K562 (cell line): ENCODE data around the gene DRC1. TPM values are rescaled to one million over a fixed set of nuclear protein-coding genes. Genes with fewer than 3 reads are reported as not detected.

Source experiments
- ATAC-seq: fragments of 200-7000 bp; cut with Tn5 transposase; 3 replicates; pipeline ENCODE4 v1.9.1; 2020; ENCODE audit warnings: moderate library complexity
- BruUV-seq: library from RNA; stranded (reverse); fragments of 400-500 nt; replicated peaks from 2 replicates; lab custom pipeline; 2021; lab: Mats Ljungman, UMichigan
- CTCF ChIA-PET: fragments of 300-600 bp; formaldehyde crosslinking; extraction: SDS; loops from one replicate; lab custom pipeline; 2021; ENCODE audit warnings: low intra/inter-chr PET ratio; lab: Yijun Ruan, JAX
- POLR2A ChIA-PET: fragments of 300-600, 350-650 bp; sonication (Branson Sonifier 250); formaldehyde crosslinking; extraction: SDS; loops from one replicate; lab custom pipeline; 2021; ENCODE audit warnings: antibody characterized with exemption, inconsistent platforms; lab: Yijun Ruan, JAX
- DNase-seq, 4 experiments: peaks; one replicate each; pipeline versions ENCODE4 v3.0.0 to v3.0.0-alpha.2; 2011 to 2018; ENCODE audit warnings: low spot score in 3 of 4, mixed read lengths in 3 of 4; ENCODE audit errors: extremely low read depth in 1 of 4
- FAIRE-seq: peaks from 2 replicates; lab custom pipeline; 2011; peaks lifted over from hg19 to GRCh38; lab: Jason Lieb, UNC
- H2AFZ ChIP-seq: 2 replicates; pipeline ENCODE4 v1.6.0; 2011; ENCODE audit warnings: low read depth, low read length, control low read depth, inconsistent platforms
- H3K27ac ChIP-seq: fragments of 200-600 bp; 3 replicates; pipeline ENCODE4 v1.8.0; 2011; ENCODE audit warnings: low read depth, mild to moderate bottlenecking, control low read depth, inconsistent platforms, low read length, moderate library complexity, mixed read lengths; ENCODE audit errors: extremely low read depth
- H3K27me3 ChIP-seq, 2 experiments: fragments of 300-600 bp in 1 of 2; 2 replicates in 1 of 2; 3 replicates in 1 of 2; pipeline versions ENCODE4 v1.6.0 to v1.8.0; 2011; ENCODE audit warnings: inconsistent platforms in 2 of 2, low read length in 2 of 2, mild to moderate bottlenecking in 1 of 2, mixed read lengths in 1 of 2, moderate library complexity in 1 of 2; ENCODE audit not compliant: control insufficient read depth in 2 of 2, insufficient read depth in 2 of 2
- H3K36me3 ChIP-seq: fragments of 300-600 bp; 3 replicates; pipeline ENCODE4 v1.8.0; 2011; ENCODE audit warnings: mild to moderate bottlenecking, low read length, inconsistent platforms; ENCODE audit not compliant: control insufficient read depth, insufficient read depth
- H3K4me1 ChIP-seq, 2 experiments: fragments of 200-600 bp in 1 of 2; replicated peaks in 1 of 2; 2 replicates in 1 of 2; 3 replicates in 1 of 2; pipeline versions ENCODE4 v1.5.1 to v1.8.0; 2011; ENCODE audit warnings: inconsistent platforms in 2 of 2, low read length in 2 of 2, mild to moderate bottlenecking in 1 of 2, mixed read lengths in 1 of 2, moderate library complexity in 1 of 2; ENCODE audit not compliant: control insufficient read depth in 2 of 2, insufficient read depth in 2 of 2
- H3K4me2 ChIP-seq: 2 replicates; pipeline ENCODE4 v1.6.1; 2011; ENCODE audit warnings: low read length, control low read depth, inconsistent platforms, mixed read lengths; ENCODE audit not compliant: insufficient read depth
- H3K4me3 ChIP-seq: fragments of 200-600 bp; sonication (generic), shearing (Covaris generic); 2 replicates; pipeline ENCODE4 v1.5.1; 2016; ENCODE audit warnings: control low read depth, inconsistent platforms
- H3K79me2 ChIP-seq: fragments of 200-600 bp; 3 replicates; pipeline ENCODE4 v1.8.0; 2011; ENCODE audit warnings: low read length, inconsistent platforms; ENCODE audit not compliant: control insufficient read depth, insufficient read depth
- H3K9ac ChIP-seq, 2 experiments: 2 replicates each; pipeline versions ENCODE4 v1.6.0 to v1.6.1; 2011; ENCODE audit warnings: low read depth in 2 of 2, low read length in 2 of 2, control low read depth in 1 of 2, inconsistent platforms in 1 of 2, mild to moderate bottlenecking in 1 of 2, mixed read lengths in 1 of 2; ENCODE audit not compliant: insufficient read depth in 1 of 2
- H3K9me1 ChIP-seq: one replicate; pipeline ENCODE4 v1.6.0; 2011; ENCODE audit warnings: inconsistent platforms, mild to moderate bottlenecking, low read length, moderate library complexity; ENCODE audit not compliant: control insufficient read depth, insufficient read depth
- H3K9me3 ChIP-seq: replicated peaks from 2 replicates; pipeline ENCODE4 v1.5.1; 2011; ENCODE audit warnings: low read depth, low read length, inconsistent platforms; ENCODE audit not compliant: control insufficient read depth, insufficient read depth
- H4K20me1 ChIP-seq: replicated peaks from 2 replicates; pipeline ENCODE4 v1.6.1; 2011; ENCODE audit warnings: low read length, inconsistent platforms, mixed read lengths; ENCODE audit not compliant: control insufficient read depth, insufficient read depth
- BCL6 ChIP-seq: fragments of 250-450 bp; sonication (Bioruptor Pico); IDR thresholded peaks from 2 replicates; pipeline ENCODE4 v1.4.0; 2020
- HDAC6 ChIP-seq: IDR thresholded peaks from 2 replicates; pipeline ENCODE4 v1.6.1; 2012; ENCODE audit warnings: low read depth, mild to moderate bottlenecking, control low read depth, inconsistent platforms, low read length, moderate library complexity
- HMGN3 ChIP-seq: IDR thresholded peaks from 2 replicates; pipeline ENCODE4 v1.6.1; 2011; ENCODE audit warnings: borderline replicate concordance, low read depth, mild to moderate bottlenecking, mixed read lengths, low read length; ENCODE audit not compliant: insufficient read length; ENCODE audit errors: extremely low read depth
- HSF4 ChIP-seq: fragments of 250-450 bp; sonication (Bioruptor Pico); IDR thresholded peaks from 2 replicates; pipeline ENCODE4 v2.1.2; 2022; ENCODE audit warnings: mild to moderate bottlenecking, moderate library complexity, borderline replicate concordance
- KLF10 ChIP-seq: fragments of 250-450 bp; sonication (Bioruptor Pico); IDR thresholded peaks from 2 replicates; pipeline ENCODE4 v1.6.1; 2021; ENCODE audit warnings: matching md5 sums
- SIN3A ChIP-seq, 2 experiments: fragments of 150-350 bp in 1 of 2; IDR thresholded peaks; 2 replicates each; pipeline ENCODE4 v1.6.1; 2011 to 2016; ENCODE audit warnings: borderline replicate concordance in 2 of 2, low read depth in 2 of 2, low read length in 2 of 2, mild to moderate bottlenecking in 2 of 2, moderate library complexity in 2 of 2; ENCODE audit not compliant: control insufficient read depth in 1 of 2
- SP2 ChIP-seq: IDR thresholded peaks from 2 replicates; pipeline ENCODE4 v1.6.1; 2011; ENCODE audit warnings: mild to moderate bottlenecking, low read depth, low read length, moderate library complexity; ENCODE audit not compliant: poor library complexity, severe bottlenecking; ENCODE audit errors: extremely low read depth
- SUPT5H ChIP-seq: fragments of 450-650 bp; IDR thresholded peaks from 2 replicates; pipeline ENCODE4 v1.6.1; 2016
- TAF9B ChIP-seq: fragments of 450-650 bp; IDR thresholded peaks from 2 replicates; pipeline ENCODE4 v1.6.1; 2018; ENCODE audit warnings: mild to moderate bottlenecking; ENCODE audit not compliant: partially characterized antibody
- ZNF24 ChIP-seq: fragments of 450-650 bp; IDR thresholded peaks from 2 replicates; pipeline ENCODE4 v1.6.1; 2016
- ZNF263 ChIP-seq: sonication (generic); formaldehyde crosslinking; IDR thresholded peaks from 2 replicates; pipeline ENCODE4 v1.8.0; 2022; ENCODE audit warnings: mild to moderate bottlenecking, missing genetic modification reagents, borderline replicate concordance
- WGBS: fragments of 100-300 bp; shearing (Covaris generic); methylation state at CpG from one replicate; pipeline ENCODE4 v1.1.6; 2016; ENCODE audit warnings: low coverage, mixed read lengths; ENCODE audit not compliant: insufficient coverage; ENCODE audit errors: missing lambda C conversion rate; 5-methylcytosine and 5-hydroxymethylcytosine counted together
- in situ Hi-C: fragments of 300-500 bp; cut with MboI; formaldehyde crosslinking; loops from 4 replicates; pipeline ENCODE4 v1.15.0; 2018; ENCODE audit warnings: inconsistent platforms, mixed read lengths
- intact Hi-C: fragments of 100-400 bp; cut with micrococcal nuclease; formaldehyde crosslinking; loops from 2 replicates; pipeline ENCODE4 v1.14.2; 2022
- polyA plus RNA-seq, 8 experiments: library from polyadenylated mRNA; depleted of rRNA in 4 of 8; stranded (reverse) in 5 of 8; unstranded in 3 of 8; fragments of >200 nt; fragmentation: Nextera tagmentation in 2 of 8; fragmentation: Illumina TruSeq in 1 of 8; extraction: Ambion mirVana in 2 of 8; extraction: Trizol in 1 of 8; gene quantifications; 2 replicates each; pipeline versions ENCODE4 v1.2.1 to v1.2.3, GENCODE V29; 2011 to 2014; ENCODE audit warnings: inconsistent platforms in 1 of 8, missing spikeins in 1 of 8
- total RNA-seq, 7 experiments: library from RNA; depleted of rRNA in 6 of 7; stranded (reverse); fragments of >200 nt in 6 of 7; fragmentation: Illumina TruSeq in 2 of 7; extraction: Trizol in 2 of 7; gene quantifications; 2 replicates each; pipeline versions ENCODE4 v1.2.1 to v1.2.3, GENCODE V29; 2011 to 2021; ENCODE audit warnings: low replicate concordance in 1 of 7
- TF ChIP-seq, protein P1 (sequence below): fragments of 450-650 bp; IDR thresholded peaks from one replicate; pipeline ENCODE4 v1.6.1; 2018; ENCODE audit warnings: mild to moderate bottlenecking, moderate library complexity; ENCODE audit not compliant: partially characterized antibody
- TF ChIP-seq, protein P2 (sequence below): IDR thresholded peaks from 2 replicates; pipeline ENCODE4 v1.6.1; 2016; ENCODE audit warnings: missing genetic modification characterization, missing compliant biosample characterization

Gene DRC1
- total and polyA plus RNA-seq, 9 of the 15 experiments (the other 6 are each of a cell fraction or from before 2014, with no cell fraction given), result 0.07 to 0.10 TPM; not detected in 7

DNA sequence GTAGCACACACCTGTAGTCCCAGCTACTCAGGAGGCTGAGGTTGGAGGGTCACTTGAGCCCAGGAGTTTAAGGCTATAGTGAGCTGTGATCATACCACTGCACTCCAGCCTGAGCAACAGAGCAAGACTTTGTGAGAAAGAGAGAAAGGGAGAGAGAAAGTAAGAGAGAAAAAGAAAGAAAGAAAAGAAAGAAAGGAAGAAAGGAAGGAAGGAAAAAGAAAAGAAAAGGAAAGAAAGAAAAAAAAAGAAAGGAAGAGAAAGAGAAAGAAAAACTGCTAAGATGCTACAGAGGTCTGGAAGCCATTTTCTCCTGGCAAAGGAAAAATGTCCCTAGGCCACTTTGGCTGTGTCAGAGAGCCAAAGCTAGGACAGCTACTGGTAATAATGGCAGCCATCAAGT is 30.6 kb downstream of the DRC1 start:
- in situ Hi-C loops, result no loop called here
- H3K36me3 ChIP-seq, result no peaks in the 10 kb centered on the region
- POLR2A ChIA-PET, result interaction anchor here (1.1 to 2.9 kb wide), 5 partner anchors 10 to 188 kb away, joined by 3 to 16 read pairs (median 4); partner anchors contain the start of genes HADHA and HADHB

DNA sequence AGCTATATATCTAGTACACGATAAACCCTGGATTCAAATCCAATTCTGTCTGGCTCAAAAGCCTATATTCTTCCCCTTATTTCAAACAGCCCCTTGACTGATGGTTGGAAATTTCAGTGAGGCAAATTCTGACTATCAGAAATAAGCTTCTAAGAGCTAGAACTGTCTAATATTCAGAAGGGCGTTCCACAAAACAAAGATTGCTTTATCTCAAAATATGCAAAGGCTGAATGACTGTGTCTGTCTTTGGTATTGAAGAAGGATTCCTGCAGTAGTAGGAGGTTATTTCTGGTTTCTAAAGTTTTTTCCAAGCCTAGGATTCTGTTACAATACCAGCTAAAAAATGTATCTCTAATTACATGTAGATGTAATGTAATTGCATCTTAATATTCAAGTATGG is 31.1 kb downstream of the DRC1 start:
- Histone ChIP-seq H4K20me1 (no peaks in the 10 kb centered on the region), H3K4me3 (no peak overlapping the region), H3K9me1 (no peaks in the 10 kb centered on the region), H3K79me2 (no peaks in the 10 kb centered on the region), H3K9me3 (no peaks in the 10 kb centered on the region; the same call in 1 of the 2 replicates), H3K36me3 (no peaks in the 10 kb centered on the region), H3K27ac (no peak overlapping the region), H3K27me3 (0 out of 5 replicates have a peak, but pooled peaks cover 0 to 4% of the 10 kb centered on the region in 2 experiments), H3K9ac (no peak overlapping the region), H3K4me1 (no peaks in the 10 kb centered on the region; a peak in 1 of 5 replicates), H2AFZ (no peak overlapping the region), H3K4me2 (no peak overlapping the region)
- intact Hi-C loops (no loop called here), in situ Hi-C loops (no loop called here)
- DNase-seq, result no peak
- FAIRE-seq, result no peak
- no peak for ATAC-seq
- POLR2A ChIA-PET, result interaction anchor here (1.1 to 2.9 kb wide), 7 partner anchors 9 to 188 kb away, joined by 3 to 16 read pairs (median 3); partner anchors contain the start of genes HADHA and HADHB
- CTCF ChIA-PET, result no interaction called here
- no TSS peak for BruUV-seq
- 4% methylated on average over 2 of the region's 2 CpGs for WGBS
- TF ChIP-seq BCL6 (no peak), ZNF24 (no peak), HSF4 (CRISPR knock-in tag) (no peak), SP2 (no peak), HDAC6 (no peak), SUPT5H (no peak), TAF9B (no peak), ZNF263 (no peak), SIN3A (IDR thresholded peaks at IDR 0.05; ENCODE audit: borderline replicate concordance in 2 of 2, control insufficient read depth in 1 of 2, low read depth in 2 of 2, low read length in 2 of 2) (no peak)
- TF ChIP-seq, protein P1, sequence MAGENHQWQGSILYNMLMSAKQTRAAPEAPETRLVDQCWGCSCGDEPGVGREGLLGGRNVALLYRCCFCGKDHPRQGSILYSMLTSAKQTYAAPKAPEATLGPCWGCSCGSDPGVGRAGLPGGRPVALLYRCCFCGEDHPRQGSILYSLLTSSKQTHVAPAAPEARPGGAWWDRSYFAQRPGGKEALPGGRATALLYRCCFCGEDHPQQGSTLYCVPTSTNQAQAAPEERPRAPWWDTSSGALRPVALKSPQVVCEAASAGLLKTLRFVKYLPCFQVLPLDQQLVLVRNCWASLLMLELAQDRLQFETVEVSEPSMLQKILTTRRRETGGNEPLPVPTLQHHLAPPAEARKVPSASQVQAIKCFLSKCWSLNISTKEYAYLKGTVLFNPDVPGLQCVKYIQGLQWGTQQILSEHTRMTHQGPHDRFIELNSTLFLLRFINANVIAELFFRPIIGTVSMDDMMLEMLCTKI, result no peak

More for the DNA sequence above, 30.6 kb downstream of the DRC1 start:
- no peaks in the 10 kb centered on the region for H3K79me2 ChIP-seq
- H3K4me1 ChIP-seq, result no peaks in the 10 kb centered on the region; a peak in 1 of 5 replicates
- H3K27me3 ChIP-seq, result 0 out of 5 replicates have a peak, but pooled peaks cover 0 to 4% of the 10 kb centered on the region in 2 experiments
- no peaks in the 10 kb centered on the region; the same call in 1 of the 2 replicates for H3K9me3 ChIP-seq
- no peaks in the 10 kb centered on the region for H4K20me1 ChIP-seq
- DNase-seq (no peak), FAIRE-seq (no peak), ATAC-seq (no peak)
- no peak for TF ChIP-seq KLF10
- no peak for TF ChIP-seq HMGN3
- TF ChIP-seq, protein P2, sequence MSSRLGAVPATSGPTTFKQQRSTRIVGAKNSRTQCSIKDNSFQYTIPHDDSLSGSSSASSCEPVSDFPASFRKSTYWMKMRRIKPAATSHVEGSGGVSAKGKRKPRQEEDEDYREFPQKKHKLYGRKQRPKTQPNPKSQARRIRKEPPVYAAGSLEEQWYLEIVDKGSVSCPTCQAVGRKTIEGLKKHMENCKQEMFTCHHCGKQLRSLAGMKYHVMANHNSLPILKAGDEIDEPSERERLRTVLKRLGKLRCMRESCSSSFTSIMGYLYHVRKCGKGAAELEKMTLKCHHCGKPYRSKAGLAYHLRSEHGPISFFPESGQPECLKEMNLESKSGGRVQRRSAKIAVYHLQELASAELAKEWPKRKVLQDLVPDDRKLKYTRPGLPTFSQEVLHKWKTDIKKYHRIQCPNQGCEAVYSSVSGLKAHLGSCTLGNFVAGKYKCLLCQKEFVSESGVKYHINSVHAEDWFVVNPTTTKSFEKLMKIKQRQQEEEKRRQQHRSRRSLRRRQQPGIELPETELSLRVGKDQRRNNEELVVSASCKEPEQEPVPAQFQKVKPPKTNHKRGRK (tag), result peak; percentile 94
- H3K9ac ChIP-seq, result no peak overlapping the region
- no peaks in the 10 kb centered on the region for H3K9me1 ChIP-seq
- H2AFZ ChIP-seq, result 0 out of 2 replicates have a peak overlapping the region, but pooled peaks have one; percentile 4
- H3K27ac ChIP-seq, result no peak overlapping the region
- intact Hi-C loops, result no loop called here
- H3K4me2 ChIP-seq, result no peak overlapping the region
- CTCF ChIA-PET, result no interaction called here
- H3K4me3 ChIP-seq, result no peak overlapping the region
- BruUV-seq, result no TSS peak
